Measurements from ENCODE around the gene SERPINA4.

SERPINA4 gene

GRCh38 chr14:94542811-94543440 is 18.3 kb upstream of the SERPINA4 start:
- no peak for DNase-seq

- DNase-seq: no peak
Measured at GRCh38 chr14:94543449-94544124, 17.7 kb upstream of the SERPINA4 start.

GRCh38 chr14:94544726-94545125 is 16.5 kb upstream of the SERPINA4 start:
- DNase-seq: no peak

- no peak for DNase-seq
Measured at GRCh38 chr14:94545131-94545841, 16.0 kb upstream of the SERPINA4 start.

- no peak for DNase-seq
Measured at GRCh38 chr14:94547151-94547680, 14.0 kb upstream of the SERPINA4 start.

- no peak for DNase-seq
Measured at GRCh38 chr14:94547726-94548125, 13.5 kb upstream of the SERPINA4 start.

GRCh38 chr14:94548131-94548998 is 12.9 kb upstream of the SERPINA4 start:
- DNase-seq: no peak

- DNase-seq: peak; percentile 56
Measured at GRCh38 chr14:94548999-94549985, 11.9 kb upstream of the SERPINA4 start.

- no peak for DNase-seq
Measured at GRCh38 chr14:94550041-94550440, 11.2 kb upstream of the SERPINA4 start.

- no peak for DNase-seq
Measured at GRCh38 chr14:94555991-94556390, 5.3 kb upstream of the SERPINA4 start.

- no peak for DNase-seq
Measured at GRCh38 chr14:94557327-94557726, 3.9 kb upstream of the SERPINA4 start.

GRCh38 chr14:94558842-94559241 is 2.4 kb upstream of the SERPINA4 start:
- no peak for DNase-seq

- no peak for DNase-seq
Measured at GRCh38 chr14:94559638-94560290, 1.5 kb upstream of the SERPINA4 start.

GRCh38 chr14:94560291-94560665 is 964 bp upstream of the SERPINA4 start:
- DNase-seq: no peak

GRCh38 chr14:94561656-94562010 is 391 bp downstream of the SERPINA4 start:
- no peak for DNase-seq

GRCh38 chr14:94562022-94562421 is 780 bp downstream of the SERPINA4 start:
- no peak for DNase-seq

GRCh38 chr14:94562941-94563883 is 2.0 kb downstream of the SERPINA4 start:
- no peak for DNase-seq

GRCh38 chr14:94564381-94564780 is 3.1 kb downstream of the SERPINA4 start:
- no peak for DNase-seq

- DNase-seq: no peak
Measured at GRCh38 chr14:94568186-94568585, 6.9 kb downstream of the SERPINA4 start.

Measured in stimulated activated CD4-positive, alpha-beta T cell treated with anti-CD3 and anti-CD28 coated beads, Interleukin-4, amount 100 ng/mL, for 24 hours (primary cell).